Neural cell (in vitro differentiated cells): Measurements from ENCODE around the gene PCNX2. TPM values are rescaled to one million over a fixed set of nuclear protein-coding genes. Genes with fewer than 3 reads are reported as not detected.

ENCODE experiments used
- H2AFZ ChIP-seq: fragments of 200-600, 300-800 bp; sonication (generic), shearing (Covaris generic); 2 replicates; pipeline ENCODE4 v1.6.0; 2014; ENCODE audit warnings: low read depth, mild to moderate bottlenecking, antibody characterized with exemption, low read length, moderate library complexity
- H3F3A ChIP-seq: fragments of 200-600 bp; shearing (Covaris generic); 2 replicates; pipeline ENCODE4 v1.6.1; 2016; ENCODE audit warnings: mild to moderate bottlenecking, moderate library complexity, mixed read lengths, antibody characterized with exemption, low read length; ENCODE audit not compliant: insufficient read depth, poor library complexity, severe bottlenecking
- H3K27ac ChIP-seq: fragments of 200-600, 300-800 bp; sonication (generic), shearing (Covaris generic); 2 replicates; pipeline ENCODE4 v1.5.1; 2014; ENCODE audit warnings: mild to moderate bottlenecking, low read length, moderate library complexity
- H3K27me3 ChIP-seq: fragments of 300-800, 200-600 bp; sonication (generic), shearing (Covaris generic); 2 replicates; pipeline ENCODE4 v1.6.0; 2014; ENCODE audit warnings: mild to moderate bottlenecking, low read depth, low read length, moderate library complexity; ENCODE audit not compliant: insufficient read depth
- H3K36me3 ChIP-seq: fragments of 300-800, 200-600 bp; sonication (generic), shearing (Covaris generic); 2 replicates; pipeline ENCODE4 v1.5.1; 2014; ENCODE audit warnings: mild to moderate bottlenecking, antibody characterized with exemption, low read length, moderate library complexity; ENCODE audit not compliant: insufficient read depth
- H3K4me2 ChIP-seq: fragments of 300-800, 200-600 bp; sonication (generic), shearing (Covaris generic); 2 replicates; pipeline ENCODE4 v1.6.0; 2014; ENCODE audit warnings: mild to moderate bottlenecking, low read length
- H3K4me3 ChIP-seq: fragments of 300-800, 200-600 bp; sonication (generic), shearing (Covaris generic); 2 replicates; pipeline ENCODE4 v1.5.1; 2014; ENCODE audit warnings: mild to moderate bottlenecking, low read length, moderate library complexity
- H3K79me2 ChIP-seq: fragments of 200-600 bp; shearing (Covaris generic); replicated peaks from 2 replicates; pipeline ENCODE4 v1.6.0; 2014; ENCODE audit warnings: mild to moderate bottlenecking, low read length, moderate library complexity; ENCODE audit not compliant: insufficient read depth
- H3K9ac ChIP-seq: fragments of 300-800, 200-600 bp; sonication (generic), shearing (Covaris generic); 2 replicates; pipeline ENCODE4 v1.6.1; 2016; ENCODE audit warnings: mild to moderate bottlenecking, low read length, mixed read lengths
- H3K9me2 ChIP-seq: fragments of 200-600 bp; shearing (Covaris generic); 2 replicates; pipeline ENCODE4 v1.6.1; 2016; ENCODE audit warnings: mild to moderate bottlenecking, low read length, mixed read lengths; ENCODE audit not compliant: insufficient read depth
- H3K9me3 ChIP-seq: fragments of 200-600, 300-800 bp; sonication (generic), shearing (Covaris generic); 2 replicates; pipeline ENCODE4 v1.6.1; 2016; ENCODE audit warnings: mild to moderate bottlenecking, mixed run types, low read length, moderate library complexity, mixed read lengths
- H4K20me1 ChIP-seq: fragments of 200-600 bp; shearing (Covaris generic); 2 replicates; pipeline ENCODE4 v1.6.1; 2016; ENCODE audit warnings: mild to moderate bottlenecking, mixed run types; ENCODE audit not compliant: insufficient read depth
- CTCF ChIP-seq: fragments of 450-650 bp; IDR thresholded peaks from 2 replicates; pipeline ENCODE4 v1.5.1; 2014; ENCODE audit warnings: antibody characterized with exemption, mild to moderate bottlenecking, moderate library complexity; ENCODE audit not compliant: poor library complexity, severe bottlenecking
- EP300 ChIP-seq: fragments of 450-650 bp; conservative IDR thresholded peaks from 2 replicates; pipeline ENCODE4 v1.6.1; 2014; ENCODE audit warnings: antibody characterized with exemption, mild to moderate bottlenecking, moderate library complexity; ENCODE audit not compliant: poor library complexity, severe bottlenecking
- EZH2 ChIP-seq: fragments of 200-600, 300-800 bp; shearing (Covaris generic), sonication (generic); IDR thresholded peaks from 2 replicates; pipeline ENCODE4 v1.6.1; 2014; ENCODE audit warnings: antibody characterized with exemption, low read length, borderline replicate concordance, mild to moderate bottlenecking; ENCODE audit not compliant: insufficient read depth, poor library complexity, severe bottlenecking
- MXI1 ChIP-seq: fragments of 450-650 bp; conservative IDR thresholded peaks from 2 replicates; pipeline ENCODE4 v1.6.1; 2014; ENCODE audit warnings: antibody characterized with exemption, mild to moderate bottlenecking; ENCODE audit not compliant: poor library complexity, severe bottlenecking
- POLR2AphosphoS5 ChIP-seq: IDR thresholded peaks from 2 replicates; pipeline ENCODE4 v1.6.1; 2012
- RAD21 ChIP-seq: fragments of 450-650 bp; conservative IDR thresholded peaks from 2 replicates; pipeline ENCODE4 v1.6.1; 2014; ENCODE audit warnings: antibody characterized with exemption, mild to moderate bottlenecking, moderate library complexity
- REST ChIP-seq: IDR thresholded peaks from 2 replicates; pipeline ENCODE4 v1.6.1; 2012; ENCODE audit warnings: borderline replicate concordance
- SMC3 ChIP-seq: fragments of 450-650 bp; conservative IDR thresholded peaks from 2 replicates; pipeline ENCODE4 v1.6.1; 2014; ENCODE audit warnings: antibody characterized with exemption, mild to moderate bottlenecking, moderate library complexity; ENCODE audit not compliant: poor library complexity
- TAF1 ChIP-seq: IDR thresholded peaks from 2 replicates; pipeline ENCODE4 v1.6.1; 2012; ENCODE audit warnings: low read depth
- polyA plus RNA-seq: library from polyadenylated mRNA; depleted of rRNA; stranded (reverse); fragments of >200 nt; gene quantifications from 2 replicates; pipeline ENCODE4 v1.2.3, GENCODE V29; 2014

Gene PCNX2
- polyA plus RNA-seq, 1 donor from 2014 or later, result 17.2 TPM

GRCh38 chr1:233340966-233341516 is 45.5 kb upstream of the PCNX2 start:
- Histone ChIP-seq H3K36me3 (no peaks in the 10 kb centered on the region), H3K27me3 (no peaks in the 10 kb centered on the region), H2AFZ (no peak overlapping the region), H3K9me2 (no peaks in the 10 kb centered on the region), H3K9ac (no peak overlapping the region), H3K27ac (no peak overlapping the region), H3K4me2 (no peak overlapping the region), H3F3A (no peaks in the 10 kb centered on the region), H3K9me3 (no peaks in the 10 kb centered on the region), H3K79me2 (no peaks in the 10 kb centered on the region), H3K4me3 (no peak overlapping the region), H4K20me1 (no peaks in the 10 kb centered on the region)
- TF ChIP-seq MXI1 (no peak), REST (no peak), SMC3 (no peak), TAF1 (no peak), EP300 (no peak), CTCF (no peak), RAD21 (no peak), EZH2 (no peak), POLR2AphosphoS5 (no peak)

DNA sequence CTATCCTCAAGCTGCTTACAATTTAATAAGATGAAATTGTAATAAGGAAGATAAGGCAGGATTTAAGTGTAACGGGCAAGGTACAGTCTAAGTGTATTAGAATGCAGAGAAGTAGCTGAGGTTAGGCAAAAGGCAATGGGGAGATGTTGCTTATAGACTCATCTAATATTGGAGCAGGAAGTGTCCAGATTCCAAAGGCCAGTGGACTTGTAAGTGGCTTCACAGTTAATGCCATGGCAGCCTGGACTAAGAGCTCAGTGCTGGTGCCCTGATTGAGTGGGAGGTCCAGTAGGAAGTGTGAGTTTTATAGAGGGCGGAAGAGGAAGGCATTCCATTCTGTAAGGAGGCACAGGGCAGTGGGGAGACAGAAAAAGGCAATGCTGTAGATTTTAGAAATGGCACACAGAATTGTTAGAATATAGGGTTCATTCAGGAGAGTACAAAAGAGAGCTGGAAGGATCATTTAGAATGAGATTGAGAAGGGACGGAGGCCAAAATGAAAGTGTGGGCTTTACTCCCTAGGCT is 44.6 kb upstream of the PCNX2 start:
- TF ChIP-seq REST (no peak), RAD21 (no peak), MXI1 (no peak), CTCF (no peak), POLR2AphosphoS5 (no peak), TAF1 (no peak), EZH2 (no peak), EP300 (no peak), SMC3 (no peak)
- no peak overlapping the region for H3K27ac ChIP-seq
- H3K79me2 ChIP-seq, result no peaks in the 10 kb centered on the region

More for the DNA sequence above, 44.6 kb upstream of the PCNX2 start:
- no peak overlapping the region for H3K4me2 ChIP-seq
- H3K9ac ChIP-seq, result no peak overlapping the region
- H3F3A ChIP-seq, result no peaks in the 10 kb centered on the region
- H4K20me1 ChIP-seq, result no peaks in the 10 kb centered on the region
- H2AFZ ChIP-seq, result no peak overlapping the region
- no peaks in the 10 kb centered on the region for H3K27me3 ChIP-seq
- H3K4me3 ChIP-seq, result no peak overlapping the region
- H3K9me3 ChIP-seq, result no peaks in the 10 kb centered on the region
- no peaks in the 10 kb centered on the region for H3K9me2 ChIP-seq
- H3K36me3 ChIP-seq, result no peaks in the 10 kb centered on the region
